ENCODE measurements around the gene KIF21A.

Gene KIF21A

DNA sequence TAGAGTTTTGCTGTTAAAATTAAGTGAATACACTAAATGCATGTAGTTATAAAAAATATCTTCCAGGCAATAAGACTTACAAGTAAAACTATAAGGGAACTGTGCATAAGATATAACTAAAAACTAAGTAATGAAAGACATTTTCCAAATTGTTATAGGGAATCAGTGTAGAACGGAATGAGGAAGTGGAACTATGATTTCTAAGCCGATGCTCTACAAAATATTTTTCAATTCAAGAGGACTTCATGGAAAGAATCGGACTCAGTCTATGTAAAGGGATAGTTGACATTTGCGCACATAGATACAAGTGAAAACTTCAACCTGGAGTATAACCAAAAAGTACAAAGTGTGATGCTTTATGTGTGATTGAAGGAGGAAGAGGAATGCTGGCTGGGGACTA is 40.1 kb upstream of the KIF21A start:
- TF ChIP-seq TAF1 (IDR thresholded peaks at IDR 0.05; ENCODE audit: borderline replicate concordance, insufficient read depth, low read length): no peak
- no peak for TF ChIP-seq SIN3A (IDR thresholded peaks at IDR 0.05; ENCODE audit: borderline replicate concordance, insufficient read depth, low read length)

DNA sequence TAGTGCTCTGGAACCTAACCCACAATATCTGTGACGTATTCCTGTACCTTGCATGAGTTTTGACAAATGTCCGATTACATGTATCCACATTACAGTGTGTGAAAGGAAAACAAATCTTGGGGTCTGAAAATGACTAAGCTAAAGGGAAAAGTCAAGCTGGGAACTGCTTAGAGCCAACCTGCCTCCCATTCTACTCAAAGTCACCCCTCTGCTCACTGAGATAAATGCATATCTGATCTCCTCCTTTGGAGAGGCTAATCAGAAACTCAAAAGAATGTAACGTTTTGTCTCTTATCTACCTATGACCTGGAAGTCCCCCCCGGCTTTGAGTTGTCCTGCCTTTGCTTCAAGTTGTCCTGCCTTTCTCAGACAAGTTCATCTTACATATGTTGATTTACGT is 34.0 kb upstream of the KIF21A start:
- no peak for TF ChIP-seq SIN3A (IDR thresholded peaks at IDR 0.05; ENCODE audit: borderline replicate concordance, insufficient read depth, low read length)
- TF ChIP-seq, protein P1, sequence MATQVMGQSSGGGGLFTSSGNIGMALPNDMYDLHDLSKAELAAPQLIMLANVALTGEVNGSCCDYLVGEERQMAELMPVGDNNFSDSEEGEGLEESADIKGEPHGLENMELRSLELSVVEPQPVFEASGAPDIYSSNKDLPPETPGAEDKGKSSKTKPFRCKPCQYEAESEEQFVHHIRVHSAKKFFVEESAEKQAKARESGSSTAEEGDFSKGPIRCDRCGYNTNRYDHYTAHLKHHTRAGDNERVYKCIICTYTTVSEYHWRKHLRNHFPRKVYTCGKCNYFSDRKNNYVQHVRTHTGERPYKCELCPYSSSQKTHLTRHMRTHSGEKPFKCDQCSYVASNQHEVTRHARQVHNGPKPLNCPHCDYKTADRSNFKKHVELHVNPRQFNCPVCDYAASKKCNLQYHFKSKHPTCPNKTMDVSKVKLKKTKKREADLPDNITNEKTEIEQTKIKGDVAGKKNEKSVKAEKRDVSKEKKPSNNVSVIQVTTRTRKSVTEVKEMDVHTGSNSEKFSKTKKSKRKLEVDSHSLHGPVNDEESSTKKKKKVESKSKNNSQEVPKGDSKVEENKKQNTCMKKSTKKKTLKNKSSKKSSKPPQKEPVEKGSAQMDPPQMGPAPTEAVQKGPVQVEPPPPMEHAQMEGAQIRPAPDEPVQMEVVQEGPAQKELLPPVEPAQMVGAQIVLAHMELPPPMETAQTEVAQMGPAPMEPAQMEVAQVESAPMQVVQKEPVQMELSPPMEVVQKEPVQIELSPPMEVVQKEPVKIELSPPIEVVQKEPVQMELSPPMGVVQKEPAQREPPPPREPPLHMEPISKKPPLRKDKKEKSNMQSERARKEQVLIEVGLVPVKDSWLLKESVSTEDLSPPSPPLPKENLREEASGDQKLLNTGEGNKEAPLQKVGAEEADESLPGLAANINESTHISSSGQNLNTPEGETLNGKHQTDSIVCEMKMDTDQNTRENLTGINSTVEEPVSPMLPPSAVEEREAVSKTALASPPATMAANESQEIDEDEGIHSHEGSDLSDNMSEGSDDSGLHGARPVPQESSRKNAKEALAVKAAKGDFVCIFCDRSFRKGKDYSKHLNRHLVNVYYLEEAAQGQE (IDR thresholded peaks at IDR 0.05; ENCODE audit: insufficient read depth in 1 of 2, low read depth in 2 of 2, low read length in 2 of 2): no peak
- TF ChIP-seq POLR2AphosphoS5 (IDR thresholded peaks at IDR 0.05; ENCODE audit: low read depth, low read length): no peak
- TF ChIP-seq FOXP2 (optimal IDR thresholded peaks at IDR 0.05; ENCODE audit: borderline replicate concordance, extremely low read depth, extremely low read length, insufficient read depth): no peak
- TF ChIP-seq TAF1 (IDR thresholded peaks at IDR 0.05; ENCODE audit: borderline replicate concordance, insufficient read depth, low read length): no peak

DNA sequence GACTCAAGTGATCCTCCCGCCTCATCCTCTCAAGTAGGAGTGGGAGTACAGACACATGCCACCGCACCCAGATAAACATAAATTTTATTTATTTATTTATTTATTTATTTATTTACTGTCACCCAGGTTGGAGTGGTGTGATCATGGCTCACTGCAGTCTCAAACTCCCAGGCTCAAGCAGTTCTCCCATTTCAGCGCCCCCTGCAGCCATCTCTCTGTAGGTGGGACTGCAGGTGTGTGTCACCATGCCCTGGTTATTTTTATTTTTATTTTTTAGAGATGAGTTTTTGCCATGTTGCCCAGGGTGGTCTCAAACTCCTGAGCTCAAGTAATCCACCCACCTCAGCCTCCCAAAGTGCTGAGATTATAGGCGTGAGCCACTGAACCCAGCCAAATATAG is 33.2 kb upstream of the KIF21A start:
- no peak for TF ChIP-seq SIN3A (IDR thresholded peaks at IDR 0.05; ENCODE audit: borderline replicate concordance, insufficient read depth, low read length)
- no peak for TF ChIP-seq FOXP2 (optimal IDR thresholded peaks at IDR 0.05; ENCODE audit: borderline replicate concordance, extremely low read depth, extremely low read length, insufficient read depth)
- TF ChIP-seq, protein P1 (IDR thresholded peaks at IDR 0.05; ENCODE audit: insufficient read depth in 1 of 2, low read depth in 2 of 2, low read length in 2 of 2): no peak
- TF ChIP-seq TAF1 (IDR thresholded peaks at IDR 0.05; ENCODE audit: borderline replicate concordance, insufficient read depth, low read length): no peak
- TF ChIP-seq POLR2AphosphoS5 (IDR thresholded peaks at IDR 0.05; ENCODE audit: low read depth, low read length): no peak

DNA sequence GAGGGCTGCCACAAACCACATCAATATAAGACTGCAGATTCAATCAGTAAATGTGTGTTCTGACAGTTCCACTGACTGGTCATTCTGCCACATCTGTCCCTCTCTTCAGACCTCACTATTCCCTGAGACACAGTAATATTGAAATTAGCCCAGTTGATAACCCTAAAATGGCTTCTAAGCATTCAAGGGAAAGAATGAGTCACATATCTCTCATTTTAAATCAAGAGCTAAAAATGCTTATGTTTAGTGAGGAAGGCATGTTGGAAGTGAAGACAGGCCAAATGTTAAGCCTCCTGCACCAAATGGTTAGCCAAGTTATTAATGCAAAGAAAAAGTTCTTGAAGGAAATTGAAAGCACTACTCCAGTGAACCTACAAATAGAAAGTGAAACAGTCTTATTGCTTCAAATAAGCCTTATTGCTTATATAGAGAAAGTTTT is 24.5 kb upstream of the KIF21A start:
- TF ChIP-seq POLR2AphosphoS5 (IDR thresholded peaks at IDR 0.05; ENCODE audit: low read depth, low read length): no peak
- no peak for TF ChIP-seq FOXP2 (optimal IDR thresholded peaks at IDR 0.05; ENCODE audit: borderline replicate concordance, extremely low read depth, extremely low read length, insufficient read depth)
- TF ChIP-seq TAF1 (IDR thresholded peaks at IDR 0.05; ENCODE audit: borderline replicate concordance, insufficient read depth, low read length): no peak
- TF ChIP-seq, protein P1 (IDR thresholded peaks at IDR 0.05; ENCODE audit: insufficient read depth in 1 of 2, low read depth in 2 of 2, low read length in 2 of 2): no peak
- TF ChIP-seq SIN3A (IDR thresholded peaks at IDR 0.05; ENCODE audit: borderline replicate concordance, insufficient read depth, low read length): no peak

DNA sequence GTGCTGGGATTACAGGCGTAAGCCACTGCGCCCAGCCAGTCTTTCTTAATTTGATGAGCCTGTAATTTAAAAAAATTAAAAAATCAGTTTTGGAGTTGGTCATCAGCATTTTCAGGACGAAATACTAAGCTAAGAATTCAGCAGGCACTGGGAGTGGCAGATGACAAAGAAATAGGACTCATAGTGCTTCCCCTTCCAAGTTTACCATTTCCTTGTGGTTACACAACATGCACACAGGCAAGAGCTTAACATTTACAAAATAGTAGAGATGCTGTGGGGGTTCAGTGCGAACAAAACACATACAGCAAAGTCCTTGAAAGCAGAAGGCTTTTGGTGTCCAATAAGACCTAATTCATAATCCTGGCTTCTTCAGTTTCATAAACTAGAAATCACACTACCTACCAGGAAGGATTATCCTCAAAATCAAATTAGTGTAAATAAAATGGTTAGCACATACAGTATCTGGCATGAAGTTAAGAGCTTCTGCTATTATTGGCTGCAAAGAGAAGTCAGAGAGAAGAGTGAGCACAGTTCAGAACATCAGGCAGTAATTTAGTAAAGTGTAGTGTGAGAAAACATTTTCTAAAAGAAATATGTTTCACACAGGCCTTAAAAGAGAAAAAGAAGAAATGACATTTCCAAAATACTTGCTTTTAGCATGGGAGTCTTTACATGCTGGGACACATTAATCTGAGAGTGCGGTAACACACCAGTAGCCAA is 22.2 kb upstream of the KIF21A start:
- TF ChIP-seq, protein P1 (IDR thresholded peaks at IDR 0.05; ENCODE audit: insufficient read depth in 1 of 2, low read depth in 2 of 2, low read length in 2 of 2): no peak
- TF ChIP-seq SIN3A (IDR thresholded peaks at IDR 0.05; ENCODE audit: borderline replicate concordance, insufficient read depth, low read length) (no peak), POLR2AphosphoS5 (IDR thresholded peaks at IDR 0.05; ENCODE audit: low read depth, low read length) (no peak), FOXP2 (optimal IDR thresholded peaks at IDR 0.05; ENCODE audit: borderline replicate concordance, extremely low read depth, extremely low read length, insufficient read depth) (no peak), TAF1 (IDR thresholded peaks at IDR 0.05; ENCODE audit: borderline replicate concordance, insufficient read depth, low read length) (no peak)
